Smooth muscle cell (in vitro differentiated cells): ENCODE measurements around the gene ICA1. TPM values are rescaled to one million over a fixed set of nuclear protein-coding genes. Genes with fewer than 3 reads are reported as not detected.
A peak's percentile ranks its signal among the peaks of the same experiment; 100 is the strongest.

Experiments used
- DNase-seq: peaks from one replicate; lab custom pipeline; 2025; ENCODE audit not compliant: unreplicated experiment; lab: John Stamatoyannopoulos, UW
- H2AFZ ChIP-seq: fragments of 200-600 bp; sonication (generic); 2 replicates; pipeline ENCODE4 v1.6.0; 2016; ENCODE audit warnings: antibody characterized with exemption, low read depth, mild to moderate bottlenecking
- H3F3A ChIP-seq: fragments of 200-600 bp; sonication (generic); 2 replicates; pipeline ENCODE4 v1.6.0; 2017; ENCODE audit warnings: antibody characterized with exemption, low read depth
- H3K27ac ChIP-seq: fragments of 200-600 bp; sonication (generic); 2 replicates; pipeline ENCODE4 v1.5.1; 2016; ENCODE audit warnings: low read depth, mild to moderate bottlenecking
- H3K27me3 ChIP-seq: fragments of 200-600 bp; sonication (generic); 2 replicates; pipeline ENCODE4 v1.6.1; 2016; ENCODE audit warnings: low read depth, mild to moderate bottlenecking
- H3K36me3 ChIP-seq: fragments of 200-600 bp; sonication (generic); 2 replicates; pipeline ENCODE4 v1.5.1; 2016; ENCODE audit warnings: low read depth
- H3K4me1 ChIP-seq: fragments of 200-600 bp; sonication (generic); 2 replicates; pipeline ENCODE4 v1.5.1; 2016; ENCODE audit warnings: low read depth
- H3K4me2 ChIP-seq: fragments of 200-600 bp; sonication (generic); 2 replicates; pipeline ENCODE4 v1.6.0; 2016; ENCODE audit warnings: mild to moderate bottlenecking
- H3K4me3 ChIP-seq: fragments of 200-600 bp; sonication (generic); 2 replicates; pipeline ENCODE4 v1.5.1; 2016; ENCODE audit warnings: mild to moderate bottlenecking
- H3K79me2 ChIP-seq: fragments of 200-600 bp; sonication (generic); 2 replicates; pipeline ENCODE4 v1.6.0; 2016; ENCODE audit warnings: low read depth, mild to moderate bottlenecking
- H3K9ac ChIP-seq: fragments of 200-600 bp; sonication (generic); 2 replicates; pipeline ENCODE4 v1.6.0; 2016; ENCODE audit warnings: low read depth
- H3K9me3 ChIP-seq: fragments of 200-600 bp; sonication (generic); replicated peaks from 2 replicates; pipeline ENCODE4 v1.5.1; 2016; ENCODE audit warnings: low read depth
- H4K20me1 ChIP-seq: fragments of 200-600 bp; sonication (generic); 2 replicates; pipeline ENCODE4 v1.6.0; 2016; ENCODE audit warnings: low read depth
- WGBS: methylation state at CpG from one replicate; pipeline ENCODE4 v1.1.7; 2016; ENCODE audit warnings: low lambda C conversion rate; 5-methylcytosine and 5-hydroxymethylcytosine counted together
- polyA plus RNA-seq: library from polyadenylated mRNA; unstranded; fragments of >200 nt; fragmentation: Nextera tagmentation; extraction: Ambion mirVana; gene quantifications from 2 replicates; pipeline ENCODE4 v1.2.1, GENCODE V29; 2016
- total RNA-seq: library from RNA; depleted of rRNA; stranded (reverse); fragments of >200 nt; gene quantifications from 2 replicates; pipeline ENCODE4 v1.2.3, GENCODE V29; 2014
- TF ChIP-seq, protein P1 (sequence below): fragments of 200-600 bp; sonication (generic); IDR thresholded peaks from 2 replicates; pipeline ENCODE4 v1.5.1; 2017; ENCODE audit warnings: borderline replicate concordance, mild to moderate bottlenecking, antibody characterized with exemption; ENCODE audit not compliant: insufficient read depth, poor library complexity, severe bottlenecking

The ICA1 gene
- total and polyA plus RNA-seq, 2 experiments from 2014 or later = 4.3 to 5.0 TPM

DNA sequence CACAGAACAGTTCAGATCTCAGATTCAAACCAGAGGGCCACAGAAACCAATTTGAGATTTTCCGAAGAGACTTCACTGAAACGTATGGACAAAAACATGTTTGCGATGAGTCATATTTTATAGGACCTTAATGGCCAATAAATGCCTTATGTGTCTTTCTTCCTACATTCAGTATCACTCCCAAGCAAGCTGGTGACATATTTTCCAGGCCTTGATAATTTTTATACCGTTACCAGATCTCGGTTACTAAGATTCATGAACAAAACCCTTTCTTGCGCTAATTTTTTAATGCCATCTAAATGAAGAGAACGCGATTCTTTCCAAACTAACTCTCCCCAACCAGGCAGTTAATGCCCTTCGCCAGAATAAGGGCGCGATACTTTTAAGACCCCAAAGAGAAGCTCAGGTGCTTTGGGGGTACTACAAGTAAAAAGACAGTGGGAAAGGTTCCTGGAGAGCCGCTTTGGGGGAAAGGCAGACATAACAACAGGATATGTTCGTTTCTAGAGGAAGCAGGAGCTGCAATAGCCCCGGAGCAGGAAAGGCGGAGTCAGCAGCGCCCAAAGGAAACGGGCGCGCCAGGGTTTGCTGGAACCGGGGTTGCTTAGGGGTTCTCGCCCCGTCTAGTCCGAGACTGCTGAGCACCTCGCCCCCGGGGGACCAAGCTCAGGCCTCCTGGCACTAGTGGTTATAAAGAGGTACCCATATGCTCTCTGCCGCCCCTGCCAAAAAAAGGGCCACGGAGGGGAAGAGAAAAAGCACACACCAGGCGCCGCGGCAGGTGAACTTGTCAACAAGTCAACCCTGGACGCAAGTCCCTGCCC is 884 bp downstream of the ICA1 start:
- peak overlapping the region; percentile 4 for H3K9ac ChIP-seq
- TF ChIP-seq, protein P1, sequence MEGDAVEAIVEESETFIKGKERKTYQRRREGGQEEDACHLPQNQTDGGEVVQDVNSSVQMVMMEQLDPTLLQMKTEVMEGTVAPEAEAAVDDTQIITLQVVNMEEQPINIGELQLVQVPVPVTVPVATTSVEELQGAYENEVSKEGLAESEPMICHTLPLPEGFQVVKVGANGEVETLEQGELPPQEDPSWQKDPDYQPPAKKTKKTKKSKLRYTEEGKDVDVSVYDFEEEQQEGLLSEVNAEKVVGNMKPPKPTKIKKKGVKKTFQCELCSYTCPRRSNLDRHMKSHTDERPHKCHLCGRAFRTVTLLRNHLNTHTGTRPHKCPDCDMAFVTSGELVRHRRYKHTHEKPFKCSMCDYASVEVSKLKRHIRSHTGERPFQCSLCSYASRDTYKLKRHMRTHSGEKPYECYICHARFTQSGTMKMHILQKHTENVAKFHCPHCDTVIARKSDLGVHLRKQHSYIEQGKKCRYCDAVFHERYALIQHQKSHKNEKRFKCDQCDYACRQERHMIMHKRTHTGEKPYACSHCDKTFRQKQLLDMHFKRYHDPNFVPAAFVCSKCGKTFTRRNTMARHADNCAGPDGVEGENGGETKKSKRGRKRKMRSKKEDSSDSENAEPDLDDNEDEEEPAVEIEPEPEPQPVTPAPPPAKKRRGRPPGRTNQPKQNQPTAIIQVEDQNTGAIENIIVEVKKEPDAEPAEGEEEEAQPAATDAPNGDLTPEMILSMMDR = no peak
- peaks cover 26% of the 10 kb centered on the region for H3K27me3 ChIP-seq
- H3K4me3 ChIP-seq = peak overlapping the region; percentile 81
- H3K9me3 ChIP-seq = no peaks in the 10 kb centered on the region
- no peaks in the 10 kb centered on the region for H3K79me2 ChIP-seq
- H3F3A ChIP-seq = no peaks in the 10 kb centered on the region
- DNase-seq = peak; percentile 21
- H4K20me1 ChIP-seq = no peaks in the 10 kb centered on the region
- H3K4me1 ChIP-seq = no peaks in the 10 kb centered on the region
- no peak overlapping the region for H3K27ac ChIP-seq
- 12% methylated on average over 30 of the region's 31 CpGs for WGBS
- no peaks in the 10 kb centered on the region for H3K36me3 ChIP-seq
- H3K4me2 ChIP-seq = peak overlapping the region; percentile 94
- H2AFZ ChIP-seq = peak overlapping the region; percentile 84

DNA sequence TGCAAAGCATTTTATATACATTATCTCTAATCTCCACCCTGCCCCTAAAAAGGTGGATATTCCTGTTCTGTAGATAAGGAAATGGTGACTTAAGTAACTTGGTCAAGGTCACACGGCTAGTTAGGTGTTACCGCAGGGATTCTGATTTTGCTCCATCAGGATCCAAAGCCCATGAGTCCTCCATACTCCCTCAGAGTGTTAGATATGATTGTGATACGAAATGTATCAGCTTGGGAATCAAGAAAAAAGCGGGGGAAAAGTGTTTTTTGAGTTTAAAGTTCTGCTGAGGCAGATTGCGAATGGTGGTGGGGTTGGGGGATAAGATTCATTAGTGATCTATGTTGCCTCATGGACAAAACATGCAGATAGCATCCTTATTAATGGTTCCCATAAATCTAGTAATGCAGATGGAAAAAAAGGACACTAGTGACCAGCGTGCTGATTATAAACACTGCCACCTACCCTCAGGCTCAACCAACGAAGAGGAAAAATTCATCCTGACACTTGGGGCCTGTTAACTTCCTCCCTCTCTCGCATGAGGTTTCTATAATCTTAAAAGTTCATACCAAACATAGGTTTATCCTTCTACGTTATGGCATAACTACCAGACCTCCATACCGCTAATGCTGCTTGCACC is 2.3 kb downstream of the ICA1 start:
- no peaks in the 10 kb centered on the region for H3K4me1 ChIP-seq
- no peak overlapping the region for H3K4me3 ChIP-seq
- H3K27ac ChIP-seq = no peak overlapping the region
- no peaks in the 10 kb centered on the region for H4K20me1 ChIP-seq
- no peak overlapping the region for H2AFZ ChIP-seq
- H3K9ac ChIP-seq = no peak overlapping the region
- 89% methylated on average over 10 of the region's 10 CpGs for WGBS
- peaks cover 26% of the 10 kb centered on the region for H3K27me3 ChIP-seq
- no peaks in the 10 kb centered on the region for H3K9me3 ChIP-seq
- no peak overlapping the region for H3K4me2 ChIP-seq
- no peaks in the 10 kb centered on the region for H3K36me3 ChIP-seq
- no peaks in the 10 kb centered on the region for H3F3A ChIP-seq
- no peaks in the 10 kb centered on the region for H3K79me2 ChIP-seq
- TF ChIP-seq, protein P1 = no peak
- no peak for DNase-seq

DNA sequence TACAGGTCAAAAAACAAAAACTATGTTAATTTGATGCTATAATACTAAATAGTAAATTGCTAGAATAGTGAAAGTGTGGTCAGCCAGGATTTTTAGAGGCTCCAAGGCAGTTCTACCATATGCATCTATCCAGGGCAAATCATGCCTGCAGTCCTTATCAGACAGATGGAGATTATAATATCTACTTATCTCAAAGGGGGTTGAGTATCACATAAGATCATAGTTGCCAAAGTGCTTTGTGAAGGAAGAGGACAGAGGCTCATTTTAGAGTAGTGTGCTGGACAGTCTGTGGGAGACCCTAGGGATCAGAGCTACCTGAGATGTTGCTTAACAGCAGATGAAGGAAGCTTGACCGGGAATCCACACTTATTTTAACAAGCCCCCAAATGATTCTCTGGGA is 3.2 kb downstream of the ICA1 start:
- Histone ChIP-seq H3K79me2 (no peaks in the 10 kb centered on the region), H3K9ac (no peak overlapping the region), H3K4me3 (no peak overlapping the region), H4K20me1 (no peaks in the 10 kb centered on the region), H3K27me3 (peaks cover 16% of the 10 kb centered on the region), H3K4me1 (no peaks in the 10 kb centered on the region), H3K9me3 (no peaks in the 10 kb centered on the region), H3K27ac (no peak overlapping the region), H3K36me3 (no peaks in the 10 kb centered on the region), H3K4me2 (no peak overlapping the region), H3F3A (no peaks in the 10 kb centered on the region), H2AFZ (no peak overlapping the region)
- TF ChIP-seq, protein P1 = no peak
- no peak for DNase-seq
- WGBS = 95% methylated on average over 1 of the region's 1 CpG

DNA sequence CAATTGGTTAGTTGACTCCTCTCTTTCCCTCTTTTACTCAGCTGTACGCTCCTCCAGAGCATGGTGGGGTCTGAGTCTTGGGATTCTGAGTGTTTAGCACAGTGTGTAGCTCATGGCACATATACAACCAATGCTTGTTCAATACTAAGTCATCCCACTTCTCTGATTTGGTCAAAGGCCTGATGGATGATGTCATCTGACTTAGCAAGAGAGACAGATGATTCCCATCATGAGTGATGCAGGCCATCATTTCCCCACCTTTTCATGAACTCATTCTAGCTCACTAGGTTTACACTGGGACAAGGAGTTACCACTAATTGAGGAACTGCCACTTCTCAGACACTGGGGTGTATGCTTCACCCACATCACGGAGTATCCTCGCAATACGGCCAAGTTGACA is 3.8 kb downstream of the ICA1 start:
- 96% methylated on average over 4 of the region's 4 CpGs for WGBS
- H3K36me3 ChIP-seq = no peaks in the 10 kb centered on the region
- H4K20me1 ChIP-seq = no peaks in the 10 kb centered on the region
- no peak overlapping the region for H3K4me2 ChIP-seq
- no peaks in the 10 kb centered on the region for H3K9me3 ChIP-seq
- no peak overlapping the region for H3K9ac ChIP-seq
- H3K79me2 ChIP-seq = no peaks in the 10 kb centered on the region
- no peak overlapping the region for H2AFZ ChIP-seq
- TF ChIP-seq, protein P1 = no peak
- no peaks in the 10 kb centered on the region for H3K4me1 ChIP-seq
- H3K4me3 ChIP-seq = no peak overlapping the region
- H3K27me3 ChIP-seq = peaks cover 11% of the 10 kb centered on the region
- H3F3A ChIP-seq = no peaks in the 10 kb centered on the region
- H3K27ac ChIP-seq = no peak overlapping the region
- DNase-seq = no peak
